Measurements from ENCODE around the gene MC1R. TPM values are rescaled to one million over a fixed set of nuclear protein-coding genes. Genes with fewer than 3 reads are reported as not detected.
A peak's percentile ranks its signal among the peaks of the same experiment; 100 is the strongest.

The MC1R gene
- total RNA-seq, 1 donor = 8.1 TPM

DNA sequence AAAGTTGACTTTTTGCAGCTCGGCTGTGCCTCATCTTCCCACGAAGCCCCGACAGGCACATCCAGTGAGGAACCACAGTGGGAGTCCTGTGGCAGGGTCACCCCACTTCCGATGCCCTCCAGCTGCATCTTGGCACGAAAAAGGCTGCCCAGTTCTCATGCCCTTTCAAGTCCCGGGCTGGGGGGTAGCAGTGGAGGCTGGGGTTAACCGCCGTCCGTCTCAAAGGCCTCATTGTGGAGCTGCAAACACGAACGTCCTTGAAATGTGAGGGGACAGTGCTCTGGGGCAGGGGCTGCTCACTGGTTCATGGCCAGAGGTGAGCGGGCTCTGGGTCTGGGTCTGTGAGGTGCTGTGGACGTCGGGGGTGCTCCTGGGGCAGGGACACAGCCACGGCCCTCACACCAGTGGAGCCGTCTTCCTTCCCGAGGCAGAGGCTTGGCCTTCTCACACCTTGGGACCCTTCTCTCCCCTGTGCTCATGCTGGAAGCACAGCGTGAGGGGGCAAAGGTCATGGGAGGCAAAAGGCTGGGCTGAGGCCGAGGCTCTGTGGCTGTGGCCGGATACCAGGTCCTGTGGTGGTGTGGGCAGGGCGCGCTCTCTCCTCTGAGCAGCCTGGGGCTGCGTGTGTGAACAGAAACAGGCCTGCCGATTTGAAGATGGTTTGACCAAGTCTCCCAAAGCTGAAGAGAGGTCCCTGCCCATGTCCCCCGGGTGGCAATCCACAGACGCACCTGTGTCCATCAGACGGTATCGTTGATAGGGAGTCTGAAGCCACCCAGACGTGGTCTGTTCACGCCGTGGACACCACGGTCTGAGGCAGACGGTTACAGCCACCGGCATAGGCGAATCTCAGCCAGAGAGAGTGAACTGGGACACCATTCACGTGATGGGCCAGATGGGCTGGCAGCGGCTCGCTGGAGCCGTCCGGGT is 3.1 kb upstream of the MC1R start:
- TF ChIP-seq, protein P1, sequence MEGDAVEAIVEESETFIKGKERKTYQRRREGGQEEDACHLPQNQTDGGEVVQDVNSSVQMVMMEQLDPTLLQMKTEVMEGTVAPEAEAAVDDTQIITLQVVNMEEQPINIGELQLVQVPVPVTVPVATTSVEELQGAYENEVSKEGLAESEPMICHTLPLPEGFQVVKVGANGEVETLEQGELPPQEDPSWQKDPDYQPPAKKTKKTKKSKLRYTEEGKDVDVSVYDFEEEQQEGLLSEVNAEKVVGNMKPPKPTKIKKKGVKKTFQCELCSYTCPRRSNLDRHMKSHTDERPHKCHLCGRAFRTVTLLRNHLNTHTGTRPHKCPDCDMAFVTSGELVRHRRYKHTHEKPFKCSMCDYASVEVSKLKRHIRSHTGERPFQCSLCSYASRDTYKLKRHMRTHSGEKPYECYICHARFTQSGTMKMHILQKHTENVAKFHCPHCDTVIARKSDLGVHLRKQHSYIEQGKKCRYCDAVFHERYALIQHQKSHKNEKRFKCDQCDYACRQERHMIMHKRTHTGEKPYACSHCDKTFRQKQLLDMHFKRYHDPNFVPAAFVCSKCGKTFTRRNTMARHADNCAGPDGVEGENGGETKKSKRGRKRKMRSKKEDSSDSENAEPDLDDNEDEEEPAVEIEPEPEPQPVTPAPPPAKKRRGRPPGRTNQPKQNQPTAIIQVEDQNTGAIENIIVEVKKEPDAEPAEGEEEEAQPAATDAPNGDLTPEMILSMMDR (IDR thresholded peaks at IDR 0.05; ENCODE audit: insufficient read depth, low read length) = no peak
- no peak overlapping the region for H3K4me3 ChIP-seq (ENCODE audit: low read depth, low read length)
- DNase-seq (ENCODE audit: low read depth) = no peak

GRCh38 chr16:89917773-89918452 is 749 bp upstream of the MC1R start:
- peak; percentile 95 for DNase-seq (ENCODE audit: low read depth)
- peak overlapping the region; percentile 53 for H3K4me3 ChIP-seq (ENCODE audit: low read depth, low read length)
- TF ChIP-seq, protein P1 (IDR thresholded peaks at IDR 0.05; ENCODE audit: insufficient read depth, low read length) = no peak

- TF ChIP-seq, protein P1 (IDR thresholded peaks at IDR 0.05; ENCODE audit: insufficient read depth, low read length) = no peak
- H3K4me3 ChIP-seq (ENCODE audit: low read depth, low read length) = peak overlapping the region; percentile 13
- no peak for DNase-seq (ENCODE audit: low read depth)
Observed at GRCh38 chr16:89919535-89920406, 1.1 kb downstream of the MC1R start.

DNA sequence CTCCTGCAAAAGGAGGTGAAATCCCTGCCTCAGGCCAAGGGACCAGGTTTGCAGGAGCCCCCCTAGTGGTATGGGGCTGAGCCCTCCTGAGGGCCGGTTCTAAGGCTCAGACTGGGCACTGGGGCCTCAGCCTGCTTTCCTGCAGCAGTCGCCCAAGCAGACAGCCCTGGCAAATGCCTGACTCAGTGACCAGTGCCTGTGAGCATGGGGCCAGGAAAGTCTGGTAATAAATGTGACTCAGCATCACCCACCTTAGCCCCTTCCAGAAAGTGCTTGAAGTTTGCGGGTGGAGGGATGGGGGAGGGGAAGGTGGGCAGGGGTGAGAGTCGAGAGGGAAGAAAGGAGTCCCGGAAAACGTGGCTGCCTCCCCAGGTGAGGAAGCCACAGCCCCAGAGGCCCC is 2.1 kb downstream of the MC1R start:
- peak overlapping the region; percentile 35 for H3K4me3 ChIP-seq (ENCODE audit: low read depth, low read length)
- peak; percentile 37 for DNase-seq (ENCODE audit: low read depth)
- TF ChIP-seq, protein P1 (IDR thresholded peaks at IDR 0.05; ENCODE audit: insufficient read depth, low read length) = no peak

- no peak for DNase-seq (ENCODE audit: low read depth)
- peak overlapping the region; percentile 51 for H3K4me3 ChIP-seq (ENCODE audit: low read depth, low read length)
- TF ChIP-seq, protein P1 (IDR thresholded peaks at IDR 0.05; ENCODE audit: insufficient read depth, low read length) = no peak
Observed at GRCh38 chr16:89921131-89921701, 2.6 kb downstream of the MC1R start.
